Measurements from ENCODE around the gene AGA.

- TF ChIP-seq CTCF (conservative IDR thresholded peaks at IDR 0.05; ENCODE audit: low read depth, low read length) (no peak), USF2 (IDR thresholded peaks at IDR 0.05; ENCODE audit: low read depth, low read length) (no peak), POLR2A (IDR thresholded peaks at IDR 0.05; ENCODE audit: low read depth, low read length) (no peak)
Measured at GRCh38 chr4:177490769-177491168, 48.5 kb upstream of the AGA start.
